NCI-H2081 (cell line): ENCODE measurements around the gene CEP295NL.
"Not testable (repeated sequence)": the region's sequence is repeated elsewhere in the genome, so short reads cannot be mapped to it uniquely, and the experiment has no call there.

Experiments
- DNase-seq, 2 experiments: peaks; one replicate each; lab custom pipeline; 2025; lab: John Stamatoyannopoulos, UW

The CEP295NL gene

GRCh38 chr17:78929908-78930775, 27.1 kb upstream of the CEP295NL start:
- DNase-seq = no peak

GRCh38 chr17:78925662-78926555, 22.9 kb upstream of the CEP295NL start:
- DNase-seq = peak in 1 of 2 experiments; percentile 14

GRCh38 chr17:78925234-78925633, 22.2 kb upstream of the CEP295NL start, which contains the start of gene TIMP2:
Gene TIMP2 (minus strand): TSS chr17:78925387. CDS start chr17:78925088, 299 bp downstream.
- peak; percentile 86 to 88 for DNase-seq

GRCh38 chr17:78924481-78925151, 21.6 kb upstream of the CEP295NL start:
- no peak for DNase-seq

DNA sequence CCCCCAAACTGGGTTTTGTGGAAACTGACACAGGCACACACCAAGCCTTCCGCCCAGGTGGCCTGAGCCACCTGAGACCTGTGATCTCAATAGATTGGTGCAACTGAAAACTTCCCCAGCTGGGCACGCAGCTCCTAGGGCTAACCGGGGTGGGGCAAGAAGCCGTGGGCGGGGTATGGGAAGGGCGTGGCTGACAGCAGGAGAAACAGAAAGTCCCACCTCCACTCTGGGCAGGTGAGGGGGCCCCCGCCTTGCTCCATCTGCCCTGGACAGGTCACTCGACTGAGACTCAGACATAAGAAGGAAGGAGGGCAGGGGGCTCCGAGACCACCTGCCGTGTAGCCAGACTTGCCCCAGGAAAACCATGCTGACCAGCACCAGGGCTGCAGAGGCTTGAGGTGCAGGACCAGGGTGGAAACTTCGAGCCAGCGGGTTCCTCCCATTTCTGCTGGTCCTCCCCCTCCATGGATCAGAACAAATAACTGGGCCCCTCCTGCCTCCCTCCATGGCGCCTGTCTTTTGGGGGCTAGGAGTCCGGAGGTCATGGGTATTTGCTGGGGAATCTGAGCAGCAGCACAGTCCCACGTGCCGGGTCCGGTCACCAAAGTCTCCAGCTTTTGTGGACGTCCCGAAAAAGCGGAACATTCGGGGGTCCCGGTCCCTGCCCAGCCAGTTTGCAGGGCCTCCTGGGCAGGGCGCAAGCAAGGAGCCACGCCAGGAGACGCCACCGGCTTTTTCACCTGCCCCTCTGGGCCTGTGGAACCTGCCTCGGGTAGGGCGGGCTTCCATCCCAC, 20.9 kb upstream of the CEP295NL start:
- DNase-seq = no peak

- no peak for DNase-seq
These were observed 20.0 kb upstream of the CEP295NL start for GRCh38 chr17:78922816-78923498.

DNA sequence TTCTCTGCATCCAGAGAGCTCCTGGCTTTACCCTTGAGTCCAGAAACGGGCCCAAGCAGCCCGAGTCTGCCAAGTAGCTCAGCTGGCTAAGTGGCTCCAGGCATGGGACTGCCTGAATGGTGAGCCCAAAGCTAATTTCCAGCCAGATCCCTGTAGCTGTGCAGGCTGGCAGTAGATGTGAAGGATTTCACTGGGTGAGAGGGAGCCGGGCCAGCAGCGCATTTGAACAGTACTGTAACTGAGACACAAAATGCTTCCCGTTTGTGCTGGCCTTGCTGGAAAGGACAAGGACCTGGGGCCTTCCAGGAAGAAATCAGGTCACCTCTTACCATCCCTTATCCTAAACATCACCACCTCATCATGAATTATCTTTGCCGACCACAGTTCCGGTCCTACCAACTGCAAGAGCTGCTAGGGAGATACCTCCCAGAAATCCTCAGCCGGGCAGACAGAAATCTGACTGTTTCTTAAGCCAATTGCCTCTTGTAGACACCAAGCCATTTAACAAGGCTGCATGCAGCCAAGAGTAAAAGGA, 18.5 kb upstream of the CEP295NL start:
- no peak for DNase-seq

DNA sequence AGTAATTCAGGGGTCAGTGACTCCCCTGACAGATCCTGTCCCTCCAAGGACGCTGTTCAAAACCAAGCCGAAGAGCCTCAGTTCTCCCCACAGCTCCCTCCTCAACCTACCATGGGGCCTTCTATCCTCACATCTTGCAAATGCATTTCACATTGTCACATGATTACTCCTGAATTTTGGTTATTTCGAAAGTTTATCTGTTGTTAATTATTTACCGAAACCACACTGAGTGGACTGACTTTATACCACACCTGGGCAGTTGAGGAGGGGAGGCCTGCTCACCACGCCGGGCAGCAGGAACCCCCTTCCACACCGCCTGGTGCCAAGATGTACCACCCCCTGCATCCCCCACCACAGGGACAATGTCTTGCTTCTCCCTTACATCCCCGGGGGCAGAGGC, 17.5 kb upstream of the CEP295NL start:
- DNase-seq = no peak

- DNase-seq = no peak
These were observed 17.0 kb upstream of the CEP295NL start for GRCh38 chr17:78919861-78920450.

DNA sequence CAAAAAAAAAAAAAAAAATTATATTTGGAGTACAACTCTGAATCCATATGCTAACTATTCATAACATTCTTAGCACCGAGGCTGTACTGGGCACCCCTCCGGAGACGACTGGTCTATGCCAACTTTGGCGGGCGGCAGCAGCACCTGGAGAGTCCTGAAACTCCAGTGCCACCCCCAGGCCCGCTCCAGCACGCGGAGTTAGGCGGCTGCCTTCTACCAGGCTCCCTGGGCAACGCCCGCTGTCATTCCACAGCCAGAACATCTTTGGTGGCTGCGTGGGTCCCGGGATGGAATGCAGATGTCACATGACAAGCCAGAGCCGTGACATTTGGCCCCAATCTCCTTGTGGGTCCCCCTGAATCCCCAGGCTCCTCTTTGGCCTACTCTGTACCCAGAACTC, 16.0 kb upstream of the CEP295NL start:
- DNase-seq = no peak

GRCh38 chr17:78917451-78918275, 14.7 kb upstream of the CEP295NL start:
- DNase-seq = no peak

DNA sequence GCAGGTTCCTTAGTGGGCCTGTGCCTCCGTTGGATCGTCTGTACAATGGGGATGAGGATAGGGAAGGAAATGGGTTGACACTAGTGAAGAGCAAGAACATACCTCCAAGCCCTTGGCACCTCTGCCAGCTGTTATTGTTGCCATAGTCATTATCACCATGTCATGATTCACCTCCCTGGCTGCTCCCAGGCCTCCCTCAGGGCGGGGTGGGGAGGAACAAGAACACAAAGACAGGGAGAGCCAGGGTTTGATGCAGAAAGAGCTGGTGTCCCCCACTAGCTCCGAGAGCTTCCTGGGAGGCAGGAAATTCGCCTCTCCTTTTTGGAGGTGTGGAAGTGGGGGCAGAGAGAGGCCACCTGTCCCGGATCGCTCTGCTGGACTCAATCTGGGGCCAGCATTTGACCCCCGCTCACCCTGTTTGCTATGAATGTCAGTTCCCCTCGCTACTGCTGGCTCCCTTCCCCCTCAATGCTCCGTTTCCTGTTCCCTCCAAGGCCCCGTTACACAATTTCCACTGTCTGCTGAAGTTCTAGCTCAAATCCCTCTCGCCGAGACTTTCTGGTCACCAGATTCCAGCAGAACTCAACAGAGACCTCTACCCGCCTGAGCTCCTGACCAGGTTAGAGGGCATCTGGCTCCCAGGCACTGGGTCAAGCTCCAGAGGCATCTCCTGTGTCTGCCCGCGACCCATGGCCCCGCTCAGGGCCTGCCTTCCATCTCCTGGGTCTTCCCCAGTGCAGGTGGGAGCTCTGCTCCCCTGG, 13.1 kb upstream of the CEP295NL start:
- peak in 1 of 2 experiments; percentile 21 for DNase-seq

GRCh38 chr17:78913115-78913514, 10.1 kb upstream of the CEP295NL start:
- no peak for DNase-seq

DNA sequence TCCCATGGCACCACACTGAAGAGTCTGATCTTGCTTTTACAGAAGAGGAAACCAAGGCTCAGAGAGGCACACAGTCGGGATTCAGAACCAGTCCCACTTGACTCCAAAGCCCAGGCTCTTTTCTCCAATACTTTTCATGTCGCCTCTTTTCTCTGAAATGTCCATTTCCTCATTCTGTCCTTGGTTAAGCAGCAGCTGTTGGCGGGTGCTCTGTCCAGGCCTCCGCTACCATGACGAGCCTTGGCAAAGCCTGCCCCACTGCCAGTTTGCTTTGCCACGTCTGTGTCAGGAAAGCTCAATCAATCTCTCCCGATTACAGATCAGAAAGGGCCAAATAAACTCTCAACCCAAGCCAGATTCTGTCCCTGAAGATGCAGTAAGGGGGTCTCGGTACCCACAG, 9.1 kb upstream of the CEP295NL start:
- DNase-seq = no peak

GRCh38 chr17:78911543-78911942, 8.5 kb upstream of the CEP295NL start:
- not testable (repeated sequence) for DNase-seq

DNA sequence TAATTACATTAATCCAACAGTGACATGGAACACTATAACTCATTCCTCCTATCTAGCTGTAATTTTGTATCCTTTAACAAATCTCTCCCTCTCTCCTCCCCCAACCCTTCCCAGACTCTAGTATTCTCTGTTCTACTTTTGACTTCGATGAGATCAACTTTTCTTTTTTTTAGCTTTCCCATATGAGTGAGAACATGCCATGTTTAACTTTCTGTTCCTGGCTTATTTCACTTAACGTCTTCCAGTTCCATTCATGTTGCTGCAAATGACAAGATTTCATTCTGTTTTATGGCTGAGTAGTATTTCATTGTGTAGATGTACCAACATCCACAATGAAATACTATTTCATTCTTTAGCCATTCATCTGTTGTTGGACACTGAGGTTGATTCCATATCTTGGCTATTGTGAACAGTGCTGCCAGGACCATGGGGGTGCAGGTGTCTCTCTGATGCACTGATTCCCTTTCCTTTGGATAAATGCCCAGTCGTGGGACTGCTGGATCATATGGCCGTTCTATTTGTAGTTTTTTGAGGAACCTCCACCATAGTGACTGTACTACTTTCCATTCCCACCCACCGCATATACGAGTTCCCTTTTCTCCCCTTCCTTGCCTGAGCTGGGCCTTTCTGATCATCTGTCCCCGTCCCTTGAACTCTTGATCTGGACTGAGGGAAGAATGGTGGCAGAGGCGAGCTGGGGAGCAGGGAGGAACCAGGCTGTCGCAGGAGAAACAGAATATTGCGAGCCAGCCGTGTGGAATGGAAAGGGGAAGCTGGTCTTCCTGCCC, 7.7 kb upstream of the CEP295NL start:
- DNase-seq = no peak

GRCh38 chr17:78908426-78908825, 5.4 kb upstream of the CEP295NL start:
- DNase-seq = peak; percentile 9 to 57

GRCh38 chr17:78905541-78905940, 2.5 kb upstream of the CEP295NL start:
- peak; percentile 30 to 36 for DNase-seq
